ENCODE results near the gene CAND1.

Gene CAND1

DNA sequence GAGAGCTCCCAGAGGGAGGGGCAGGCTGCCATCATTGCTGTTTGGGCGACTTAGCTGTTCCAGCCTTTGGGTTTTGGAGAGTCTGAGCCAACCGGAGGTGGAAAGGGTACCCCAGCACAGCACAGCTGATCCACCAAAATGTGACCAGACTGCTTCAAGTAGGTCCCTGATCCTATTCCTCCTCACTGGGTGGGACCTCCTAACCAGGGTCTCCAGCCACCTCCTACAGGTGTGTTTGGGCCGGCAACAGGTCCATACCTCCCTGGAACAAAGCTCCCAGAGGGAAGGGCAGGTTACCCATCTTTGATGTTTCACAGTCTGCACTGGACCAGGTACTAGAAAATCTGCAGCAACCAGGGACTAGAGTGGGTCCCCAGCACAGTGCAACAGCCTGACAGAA is 53.8 kb downstream of the CAND1 start:
- no peaks in the 10 kb centered on the region for H3K4me1 ChIP-seq (ENCODE audit: insufficient read depth, low read length, poor library complexity, severe bottlenecking)
- H3F3A ChIP-seq (ENCODE audit: low read depth), result no peaks in the 10 kb centered on the region
- no peak overlapping the region for H3K4me3 ChIP-seq (ENCODE audit: low read length, poor library complexity, severe bottlenecking)
- TF ChIP-seq EZH2phosphoT487 (IDR thresholded peaks at IDR 0.05; ENCODE audit: borderline replicate concordance), result no peak
- TF ChIP-seq, protein P1, sequence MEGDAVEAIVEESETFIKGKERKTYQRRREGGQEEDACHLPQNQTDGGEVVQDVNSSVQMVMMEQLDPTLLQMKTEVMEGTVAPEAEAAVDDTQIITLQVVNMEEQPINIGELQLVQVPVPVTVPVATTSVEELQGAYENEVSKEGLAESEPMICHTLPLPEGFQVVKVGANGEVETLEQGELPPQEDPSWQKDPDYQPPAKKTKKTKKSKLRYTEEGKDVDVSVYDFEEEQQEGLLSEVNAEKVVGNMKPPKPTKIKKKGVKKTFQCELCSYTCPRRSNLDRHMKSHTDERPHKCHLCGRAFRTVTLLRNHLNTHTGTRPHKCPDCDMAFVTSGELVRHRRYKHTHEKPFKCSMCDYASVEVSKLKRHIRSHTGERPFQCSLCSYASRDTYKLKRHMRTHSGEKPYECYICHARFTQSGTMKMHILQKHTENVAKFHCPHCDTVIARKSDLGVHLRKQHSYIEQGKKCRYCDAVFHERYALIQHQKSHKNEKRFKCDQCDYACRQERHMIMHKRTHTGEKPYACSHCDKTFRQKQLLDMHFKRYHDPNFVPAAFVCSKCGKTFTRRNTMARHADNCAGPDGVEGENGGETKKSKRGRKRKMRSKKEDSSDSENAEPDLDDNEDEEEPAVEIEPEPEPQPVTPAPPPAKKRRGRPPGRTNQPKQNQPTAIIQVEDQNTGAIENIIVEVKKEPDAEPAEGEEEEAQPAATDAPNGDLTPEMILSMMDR (conservative IDR thresholded peaks at IDR 0.05; ENCODE audit: low read length), result no peak
- no peaks in the 10 kb centered on the region for H3K79me2 ChIP-seq (ENCODE audit: insufficient read depth, low read length)
- no peaks in the 10 kb centered on the region for H3K9me3 ChIP-seq (ENCODE audit: insufficient read depth, low read depth, low read length)
- no peaks in the 10 kb centered on the region for H3K27me3 ChIP-seq (ENCODE audit: insufficient read depth, low read length, poor library complexity, severe bottlenecking)
- H3K9ac ChIP-seq (ENCODE audit: low read depth, low read length, poor library complexity, severe bottlenecking), result no peak overlapping the region
- H4K20me1 ChIP-seq (ENCODE audit: insufficient read depth, low read length, poor library complexity, severe bottlenecking), result no peaks in the 10 kb centered on the region
- no peak overlapping the region for H2AFZ ChIP-seq (ENCODE audit: low read length)
- 0 out of 2 replicates have a peak, but pooled peaks cover 4% of the 10 kb centered on the region for H3K36me3 ChIP-seq (ENCODE audit: insufficient read depth, low read length)
- no peaks in the 10 kb centered on the region for H3K9me2 ChIP-seq (replicated peaks; ENCODE audit: low read depth, low read length)
- H3K4me2 ChIP-seq (ENCODE audit: low read depth, low read length, poor library complexity, severe bottlenecking), result no peak overlapping the region

DNA sequence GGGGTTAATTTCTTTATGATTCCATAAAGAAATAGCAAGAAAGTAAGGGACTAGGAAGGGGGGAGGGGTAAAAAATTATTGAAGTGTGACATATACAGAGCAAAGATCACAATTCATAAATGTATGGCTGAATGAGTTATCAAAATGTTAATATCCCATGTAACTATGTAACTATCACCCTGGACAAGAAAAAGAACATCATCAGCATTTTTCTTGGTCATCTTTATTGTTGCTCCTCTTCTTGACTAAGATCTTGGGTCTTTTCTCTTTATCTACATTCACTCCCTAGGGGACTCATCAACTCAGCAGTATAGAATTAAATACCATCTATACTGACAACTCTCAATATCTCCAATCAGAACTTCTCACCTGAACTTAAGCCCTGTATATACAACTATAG is 57.5 kb downstream of the CAND1 start:
- no peaks in the 10 kb centered on the region for H3K9me3 ChIP-seq (ENCODE audit: insufficient read depth, low read depth, low read length)
- no peaks in the 10 kb centered on the region for H3K27me3 ChIP-seq (ENCODE audit: insufficient read depth, low read length, poor library complexity, severe bottlenecking)
- no peak overlapping the region for H2AFZ ChIP-seq (ENCODE audit: low read length)
- no peaks in the 10 kb centered on the region for H3K36me3 ChIP-seq (ENCODE audit: insufficient read depth, low read length)
- H3F3A ChIP-seq (ENCODE audit: low read depth), result no peaks in the 10 kb centered on the region
- H4K20me1 ChIP-seq (ENCODE audit: insufficient read depth, low read length, poor library complexity, severe bottlenecking), result no peaks in the 10 kb centered on the region
- H3K9me2 ChIP-seq (replicated peaks; ENCODE audit: low read depth, low read length), result no peaks in the 10 kb centered on the region
- H3K4me2 ChIP-seq (ENCODE audit: low read depth, low read length, poor library complexity, severe bottlenecking), result no peak overlapping the region
- no peaks in the 10 kb centered on the region for H3K79me2 ChIP-seq (ENCODE audit: insufficient read depth, low read length)
- H3K9ac ChIP-seq (ENCODE audit: low read depth, low read length, poor library complexity, severe bottlenecking), result no peak overlapping the region
- TF ChIP-seq, protein P1 (conservative IDR thresholded peaks at IDR 0.05; ENCODE audit: low read length), result no peak
- no peak for TF ChIP-seq EZH2phosphoT487 (IDR thresholded peaks at IDR 0.05; ENCODE audit: borderline replicate concordance)
- H3K4me1 ChIP-seq (ENCODE audit: insufficient read depth, low read length, poor library complexity, severe bottlenecking), result no peaks in the 10 kb centered on the region
- H3K4me3 ChIP-seq (ENCODE audit: low read length, poor library complexity, severe bottlenecking), result no peak overlapping the region

DNA sequence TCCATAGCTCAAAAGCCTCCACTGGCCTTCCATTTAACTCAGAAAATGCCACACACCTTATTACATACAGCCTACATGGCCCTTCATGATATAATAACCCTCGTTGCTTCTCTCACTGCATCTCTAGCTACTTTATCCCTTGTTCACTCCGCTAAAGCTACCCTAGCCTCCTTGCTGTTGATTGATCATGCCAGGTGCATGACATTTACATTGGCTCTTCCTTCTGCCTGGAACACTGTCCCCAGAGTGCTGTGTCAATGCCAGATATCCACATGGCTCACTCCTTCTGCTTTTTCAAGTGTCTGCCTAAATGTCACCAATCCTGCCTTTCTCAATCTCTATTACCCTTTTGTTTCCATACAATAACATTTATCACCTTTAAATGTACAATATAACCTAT is 58.3 kb downstream of the CAND1 start:
- H2AFZ ChIP-seq (ENCODE audit: low read length), result no peak overlapping the region
- H3K4me2 ChIP-seq (ENCODE audit: low read depth, low read length, poor library complexity, severe bottlenecking), result no peak overlapping the region
- no peaks in the 10 kb centered on the region for H4K20me1 ChIP-seq (ENCODE audit: insufficient read depth, low read length, poor library complexity, severe bottlenecking)
- H3K27me3 ChIP-seq (ENCODE audit: insufficient read depth, low read length, poor library complexity, severe bottlenecking), result no peaks in the 10 kb centered on the region
- no peaks in the 10 kb centered on the region for H3K9me2 ChIP-seq (replicated peaks; ENCODE audit: low read depth, low read length)
- no peak overlapping the region for H3K9ac ChIP-seq (ENCODE audit: low read depth, low read length, poor library complexity, severe bottlenecking)
- TF ChIP-seq EZH2phosphoT487 (IDR thresholded peaks at IDR 0.05; ENCODE audit: borderline replicate concordance), result no peak
- TF ChIP-seq, protein P1 (conservative IDR thresholded peaks at IDR 0.05; ENCODE audit: low read length), result no peak
- no peaks in the 10 kb centered on the region for H3F3A ChIP-seq (ENCODE audit: low read depth)
- H3K4me1 ChIP-seq (ENCODE audit: insufficient read depth, low read length, poor library complexity, severe bottlenecking), result no peaks in the 10 kb centered on the region
- H3K4me3 ChIP-seq (ENCODE audit: low read length, poor library complexity, severe bottlenecking), result no peak overlapping the region
- no peaks in the 10 kb centered on the region for H3K79me2 ChIP-seq (ENCODE audit: insufficient read depth, low read length)
- H3K36me3 ChIP-seq (ENCODE audit: insufficient read depth, low read length), result no peaks in the 10 kb centered on the region
- no peaks in the 10 kb centered on the region for H3K9me3 ChIP-seq (ENCODE audit: insufficient read depth, low read depth, low read length)
